PC-9 (cell line): ENCODE measurements around the gene NTSR2. TPM values are rescaled to one million over a fixed set of nuclear protein-coding genes. Genes with fewer than 3 reads are reported as not detected.

ENCODE experiments used
- BruUV-seq: library from RNA; stranded (reverse); fragments of 400-500 nt; replicated peaks from 2 replicates; lab custom pipeline; 2021; lab: Mats Ljungman, UMichigan
- CTCF ChIA-PET: fragments of 300-600 bp; sonication (Branson Sonifier 250); formaldehyde crosslinking; loops from one replicate; lab custom pipeline; 2022; ENCODE audit warnings: antibody characterized with exemption; lab: Charles Lee
- POLR2A ChIA-PET: fragments of 300-600 bp; sonication (Branson Sonifier 250); formaldehyde crosslinking; loops from one replicate; lab custom pipeline; 2022; ENCODE audit warnings: antibody characterized with exemption; ENCODE audit not compliant: unreplicated experiment; lab: Charles Lee
- DNase-seq, 2 experiments: peaks; one replicate each; pipeline versions ENCODE4 v3.0.0 to v3.0.0-alpha.2; 2015 to 2022; ENCODE audit warnings: mixed read lengths in 1 of 2
- H2AFZ ChIP-seq: fragments of 200-600 bp; sonication (generic); 2 replicates; pipeline ENCODE4 v1.8.1; 2017; ENCODE audit warnings: antibody characterized with exemption
- H3F3A ChIP-seq: fragments of 200-600 bp; sonication (generic); 2 replicates; pipeline ENCODE4 v1.8.1; 2017; ENCODE audit warnings: antibody characterized with exemption, mild to moderate bottlenecking, low read depth; ENCODE audit not compliant: insufficient read depth
- H3K27ac ChIP-seq: fragments of 200-600 bp; sonication (generic); 2 replicates; pipeline ENCODE4 v1.6.1; 2016; ENCODE audit warnings: mixed run types
- H3K27me3 ChIP-seq: fragments of 200-600 bp; sonication (generic); 2 replicates; pipeline ENCODE4 v1.6.1; 2016; ENCODE audit warnings: low read depth, mixed run types; ENCODE audit not compliant: insufficient read depth
- H3K36me3 ChIP-seq: fragments of 200-600 bp; sonication (generic); 2 replicates; pipeline ENCODE4 v1.6.1; 2016; ENCODE audit warnings: low read depth, mixed run types
- H3K4me1 ChIP-seq: fragments of 200-600 bp; sonication (generic); replicated peaks from 2 replicates; pipeline ENCODE4 v1.6.1; 2016; ENCODE audit warnings: mixed run types; ENCODE audit not compliant: insufficient read depth
- H3K4me2 ChIP-seq: fragments of 200-600 bp; sonication (generic); 2 replicates; pipeline ENCODE4 v1.6.1; 2017; ENCODE audit warnings: mixed run types
- H3K4me3 ChIP-seq: fragments of 200-600 bp; sonication (generic); 2 replicates; pipeline ENCODE4 v1.6.1; 2016; ENCODE audit warnings: mixed run types
- H3K79me2 ChIP-seq: fragments of 200-600 bp; sonication (generic); 2 replicates; pipeline ENCODE4 v1.6.1; 2017; ENCODE audit warnings: low read depth, mixed run types
- H3K9me2 ChIP-seq: fragments of 200-600 bp; sonication (generic); 2 replicates; pipeline ENCODE4 v1.8.1; 2017; ENCODE audit warnings: mild to moderate bottlenecking; ENCODE audit not compliant: insufficient read depth
- H3K9me3 ChIP-seq: fragments of 200-600 bp; sonication (generic); 2 replicates; pipeline ENCODE4 v1.8.1; 2016; ENCODE audit warnings: low read depth; ENCODE audit not compliant: insufficient read depth
- H4K20me1 ChIP-seq: fragments of 200-600 bp; sonication (generic); 2 replicates; pipeline ENCODE4 v1.8.1; 2017; ENCODE audit not compliant: insufficient read depth
- CTCF ChIP-seq: fragments of 200-600 bp; sonication (generic); conservative IDR thresholded peaks from 2 replicates; pipeline ENCODE4 v1.6.1; 2017; ENCODE audit warnings: mixed run types, antibody characterized with exemption, mild to moderate bottlenecking, moderate library complexity
- EZH2 ChIP-seq: fragments of 200-600 bp; sonication (generic); IDR thresholded peaks from 2 replicates; pipeline ENCODE4 v1.8.0; 2017; ENCODE audit warnings: antibody characterized with exemption, low read depth
- intact Hi-C: fragments of 100-400 bp; cut with micrococcal nuclease; formaldehyde crosslinking; loops from one replicate; pipeline ENCODE4 v1.10.0; 2022; ENCODE audit not compliant: unreplicated experiment
- total RNA-seq: library from RNA; stranded (reverse); gene quantifications from 2 replicates; pipeline ENCODE4 v1.2.3, GENCODE V29; 2021

Gene NTSR2
- total RNA-seq, 1 experiment from 2014 or later: not detected

GRCh38 chr2:11703700-11704099 lies 33.7 kb upstream of the NTSR2 start:
- 0 out of 2 replicates have a peak overlapping the region, but pooled peaks have one; percentile 3 for H3K27ac ChIP-seq

GRCh38 chr2:11702946-11703345 lies 33.0 kb upstream of the NTSR2 start:
- ChIA-PET CTCF (no interaction called here), POLR2A (no interaction called here)
- intact Hi-C loops: no loop called here
- H4K20me1 ChIP-seq: no peaks in the 10 kb centered on the region
- TF ChIP-seq CTCF (no peak), EZH2 (no peak)
- H3K4me2 ChIP-seq: no peak overlapping the region
- no peaks in the 10 kb centered on the region for H3K79me2 ChIP-seq
- BruUV-seq: no TSS peak
- peaks cover 80% of the 10 kb centered on the region for H3K4me1 ChIP-seq
- no peaks in the 10 kb centered on the region; the same call in 1 of the 2 replicates for H3K9me3 ChIP-seq
- H3K9me2 ChIP-seq: no peaks in the 10 kb centered on the region
- no peaks in the 10 kb centered on the region for H3K36me3 ChIP-seq
- H3K27ac ChIP-seq: no peak overlapping the region
- H2AFZ ChIP-seq: no peak overlapping the region
- H3K4me3 ChIP-seq: no peak overlapping the region
- DNase-seq: no peak
- no peaks in the 10 kb centered on the region for H3K27me3 ChIP-seq
- H3F3A ChIP-seq: peaks cover 28% of the 10 kb centered on the region

More at GRCh38 chr2:11703700-11704099, 33.7 kb upstream of the NTSR2 start:
- H3K79me2 ChIP-seq: no peaks in the 10 kb centered on the region
- no TSS peak for BruUV-seq
- no peaks in the 10 kb centered on the region for H3K9me2 ChIP-seq
- no peaks in the 10 kb centered on the region for H3K27me3 ChIP-seq
- peak in 1 of 2 experiments; percentile 80 for DNase-seq
- H3K4me1 ChIP-seq: peaks cover 80% of the 10 kb centered on the region
- peak overlapping the region; percentile 33 for H3K4me2 ChIP-seq
- ChIA-PET POLR2A (no interaction called here), CTCF (no interaction called here)
- peaks cover 20% of the 10 kb centered on the region for H3F3A ChIP-seq
- intact Hi-C loops: no loop called here
- no peaks in the 10 kb centered on the region for H4K20me1 ChIP-seq
- no peaks in the 10 kb centered on the region for H3K36me3 ChIP-seq
- no peaks in the 10 kb centered on the region; the same call in 1 of the 2 replicates for H3K9me3 ChIP-seq
- no peak overlapping the region for H3K4me3 ChIP-seq
- H2AFZ ChIP-seq: no peak overlapping the region
- TF ChIP-seq EZH2 (no peak), CTCF (no peak)

GRCh38 chr2:11701751-11702301 lies 31.8 kb upstream of the NTSR2 start:
- no peak overlapping the region for H2AFZ ChIP-seq
- no peaks in the 10 kb centered on the region; the same call in 1 of the 2 replicates for H3K9me3 ChIP-seq
- no peaks in the 10 kb centered on the region for H3K36me3 ChIP-seq
- H3K4me1 ChIP-seq: peaks cover 79% of the 10 kb centered on the region
- no peaks in the 10 kb centered on the region for H4K20me1 ChIP-seq
- TF ChIP-seq CTCF (no peak), EZH2 (no peak)
- H3K9me2 ChIP-seq: no peaks in the 10 kb centered on the region
- H3K4me2 ChIP-seq: 0 out of 2 replicates have a peak overlapping the region, but pooled peaks have one; percentile 3
- POLR2A ChIA-PET: no interaction called here
- DNase-seq: peak in 1 of 2 experiments; percentile 8
- CTCF ChIA-PET: no interaction called here
- no peaks in the 10 kb centered on the region for H3K27me3 ChIP-seq
- H3K79me2 ChIP-seq: no peaks in the 10 kb centered on the region
- intact Hi-C loops: no loop called here
- no peak overlapping the region for H3K27ac ChIP-seq
- H3K4me3 ChIP-seq: no peak overlapping the region
- H3F3A ChIP-seq: peaks cover 35% of the 10 kb centered on the region
- no TSS peak for BruUV-seq
